HG02571 (cell line): ENCODE data around the gene ABTB2.
"Not testable (repeated sequence)": the region's sequence is repeated elsewhere in the genome, so short reads cannot be mapped to it uniquely, and the experiment has no call there.

Experiments used
- ATAC-seq: cut with Tn5 transposase; IDR thresholded peaks from one replicate; pipeline ENCODE4 v1.9.1; 2021; ENCODE audit warnings: mild to moderate bottlenecking, moderate library complexity; ENCODE audit not compliant: unreplicated experiment

Gene ABTB2

DNA sequence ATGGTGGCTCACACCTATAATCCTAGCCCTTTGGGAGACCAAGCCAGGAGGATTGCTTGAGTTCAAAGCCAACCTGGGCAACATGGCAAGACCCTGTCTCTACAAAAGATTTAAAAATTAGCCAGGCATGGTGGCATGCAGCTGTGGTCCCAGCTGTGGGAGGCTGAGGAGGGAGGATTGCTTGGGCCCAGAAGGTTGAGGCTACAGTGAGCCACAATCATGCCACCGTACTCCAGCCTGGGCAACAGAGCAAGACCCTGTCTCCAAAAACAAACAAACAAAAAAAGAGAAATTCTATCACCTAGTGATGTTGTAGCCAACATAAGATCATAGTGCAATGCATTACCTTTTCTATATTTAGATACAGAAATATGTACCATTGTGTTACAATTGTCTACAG is 138.5 kb downstream of the ABTB2 start:
- no peak for ATAC-seq

GRCh38 chr11:34218756-34219155 is 139.1 kb downstream of the ABTB2 start:
- not testable (repeated sequence) for ATAC-seq

DNA sequence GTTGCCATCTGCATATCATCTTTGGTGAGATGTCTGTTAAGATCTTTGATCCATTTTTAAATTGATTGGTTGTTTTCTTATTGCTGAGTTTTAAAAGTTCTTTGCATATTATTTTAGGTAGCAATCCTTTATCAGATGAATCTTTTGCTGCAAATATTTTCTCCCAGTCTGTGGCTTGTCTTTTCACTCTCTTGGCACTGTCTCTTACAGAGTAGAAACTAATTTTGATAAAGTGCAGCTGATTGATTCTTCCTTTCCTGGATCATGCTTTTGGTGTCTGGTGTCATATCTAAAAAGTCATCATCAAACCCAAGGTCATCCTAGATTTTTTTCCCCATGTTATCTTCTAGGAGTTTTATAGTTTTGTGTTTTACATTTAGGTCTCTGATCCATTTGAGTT is 139.7 kb downstream of the ABTB2 start:
- ATAC-seq, result no peak

- ATAC-seq, result no peak
Measured at GRCh38 chr11:34216706-34217105, 141.1 kb downstream of the ABTB2 start.

DNA sequence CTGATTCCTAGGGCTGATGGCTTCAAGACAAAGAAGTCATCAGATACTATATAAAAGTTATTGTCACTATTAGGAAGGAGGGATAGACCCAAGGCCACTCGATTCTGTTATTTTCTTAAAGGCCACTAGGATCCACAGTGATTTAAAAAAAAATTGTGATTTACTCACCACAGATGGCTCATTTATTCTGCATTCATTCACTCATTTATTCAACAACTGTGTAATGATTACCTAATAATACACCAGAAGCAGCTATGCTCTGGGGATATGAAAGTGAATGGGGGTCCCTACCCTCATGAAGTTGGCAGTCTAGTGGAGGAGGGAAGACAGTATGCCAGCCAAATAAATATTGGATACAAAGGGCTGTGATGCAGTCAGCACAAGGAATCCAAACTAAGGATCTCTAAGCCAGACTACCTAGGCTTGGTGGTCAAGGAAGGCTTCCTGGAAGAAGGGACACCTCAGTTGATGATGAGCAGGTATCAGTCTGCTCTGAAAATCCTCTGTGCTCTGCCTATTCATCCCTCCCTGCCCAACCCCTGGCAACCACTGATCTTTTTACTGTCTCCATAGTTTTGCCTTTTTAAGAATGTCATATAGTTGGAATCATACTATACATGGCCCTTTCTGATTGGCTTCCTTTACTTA is 141.9 kb downstream of the ABTB2 start:
- ATAC-seq, result no peak

DNA sequence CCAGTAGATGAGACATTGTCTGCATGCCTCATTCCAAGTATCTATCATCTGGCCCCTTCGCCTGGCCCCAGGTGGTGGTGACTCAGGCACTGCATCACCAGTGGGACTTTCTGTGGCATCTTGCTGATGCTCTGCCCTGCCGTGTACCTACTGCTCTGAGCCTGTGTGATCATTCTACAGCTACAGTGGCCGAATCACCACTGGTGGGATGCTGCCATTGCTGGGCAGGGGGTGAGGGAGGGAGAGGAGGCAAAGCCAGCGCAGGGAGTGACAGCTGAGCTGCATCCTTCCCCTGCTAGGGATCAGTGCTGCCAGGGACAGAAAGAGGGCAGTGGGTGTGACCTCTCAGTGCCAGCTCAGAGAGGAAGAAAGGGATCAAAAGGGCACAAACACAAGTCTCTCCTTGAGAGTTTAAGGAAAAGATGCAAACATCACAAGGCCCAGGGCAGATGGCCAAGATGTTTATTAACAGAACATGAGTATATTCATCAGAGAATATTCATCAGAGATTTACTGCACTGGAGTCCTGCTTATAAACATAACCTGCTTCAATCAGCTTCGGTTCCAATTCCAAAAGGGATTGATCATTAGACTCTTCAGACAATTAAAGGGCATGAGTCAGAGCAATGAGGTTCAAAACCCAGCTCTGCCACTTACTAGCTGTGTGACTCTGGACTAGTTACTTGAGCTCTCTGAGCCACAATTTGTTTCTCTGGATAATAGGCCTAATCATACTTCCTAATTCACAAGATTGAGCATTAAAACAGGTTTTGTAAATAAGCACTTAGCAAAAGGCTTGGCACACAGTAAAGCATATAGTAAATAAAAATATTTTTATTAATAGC is 142.6 kb downstream of the ABTB2 start:
- no peak for ATAC-seq

DNA sequence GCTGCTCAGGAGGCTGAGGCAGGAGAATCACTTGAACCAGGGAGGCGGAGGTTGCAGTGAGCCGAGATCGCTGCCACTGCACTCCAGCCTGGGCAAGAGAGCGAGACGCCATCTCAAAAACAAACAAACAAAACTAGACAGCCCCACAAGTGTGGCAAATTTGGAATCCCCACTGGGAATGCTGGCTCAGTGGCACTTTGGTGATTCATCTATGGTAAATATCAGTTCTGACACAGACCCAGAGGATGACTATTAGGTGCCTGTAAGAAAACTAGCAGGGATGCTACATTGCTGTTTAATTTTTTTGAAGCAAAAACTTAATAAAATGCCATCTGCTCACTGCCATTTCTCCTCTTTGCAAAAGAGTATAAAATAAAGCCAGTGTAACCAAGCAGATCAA is 144.4 kb downstream of the ABTB2 start:
- no peak for ATAC-seq

- no peak for ATAC-seq
Measured at GRCh38 chr11:34212566-34212965, 145.2 kb downstream of the ABTB2 start.

DNA sequence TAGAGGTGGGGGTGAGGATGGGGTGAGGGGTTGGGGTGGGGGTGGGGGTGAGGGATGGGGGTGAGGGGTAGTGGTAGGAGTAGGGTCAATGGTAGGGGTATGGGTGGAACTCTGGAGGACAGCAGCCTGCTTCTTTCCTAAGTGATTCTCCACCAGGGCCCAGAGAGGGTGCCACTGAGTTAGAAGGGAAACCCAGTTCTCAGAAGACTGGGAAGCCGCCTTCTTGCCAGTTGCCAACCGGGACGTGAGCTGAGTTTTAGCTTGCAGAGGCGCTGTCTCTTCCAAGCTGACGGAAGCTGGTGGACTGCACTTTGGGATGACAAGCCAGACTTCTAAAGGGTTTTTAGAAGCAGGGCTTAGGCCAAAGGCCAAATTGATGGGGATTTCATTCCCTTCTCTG is 148.0 kb downstream of the ABTB2 start:
- no peak for ATAC-seq

- ATAC-seq, result no peak
Measured at GRCh38 chr11:34208266-34209135, 149.3 kb downstream of the ABTB2 start.

DNA sequence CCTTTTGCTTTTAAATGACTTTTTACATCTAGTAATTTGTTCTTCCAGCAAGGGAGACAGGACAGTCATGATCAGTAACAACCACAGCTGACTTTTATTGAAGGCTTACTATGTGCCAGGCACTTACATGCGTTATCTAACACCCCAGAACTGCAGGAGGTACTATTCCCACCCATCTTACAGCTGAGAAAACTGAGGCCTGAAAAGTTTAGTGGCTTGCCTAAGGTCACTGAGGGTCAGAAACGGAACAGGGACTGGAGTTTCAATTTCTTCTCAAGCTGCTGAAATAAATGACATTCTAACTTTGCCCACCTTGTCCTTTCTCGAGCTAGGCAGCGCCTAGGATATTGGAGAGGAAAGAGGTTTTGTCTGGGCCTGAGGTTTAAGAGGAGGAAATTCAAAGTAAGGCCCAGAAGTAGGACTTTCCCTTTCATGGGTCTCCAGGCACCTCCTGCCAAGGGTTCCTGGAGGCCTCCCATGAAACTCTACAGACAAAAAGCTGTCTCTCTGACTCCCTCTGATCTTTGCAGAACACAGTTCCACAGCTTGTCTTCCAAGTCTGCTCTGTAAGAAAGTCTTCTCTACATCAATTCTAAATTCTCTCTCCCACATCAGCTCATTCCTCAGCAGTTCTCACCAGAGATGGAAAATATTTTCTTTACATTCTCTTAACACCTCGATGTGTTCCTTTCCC is 150.2 kb downstream of the ABTB2 start:
- ATAC-seq, result no peak

DNA sequence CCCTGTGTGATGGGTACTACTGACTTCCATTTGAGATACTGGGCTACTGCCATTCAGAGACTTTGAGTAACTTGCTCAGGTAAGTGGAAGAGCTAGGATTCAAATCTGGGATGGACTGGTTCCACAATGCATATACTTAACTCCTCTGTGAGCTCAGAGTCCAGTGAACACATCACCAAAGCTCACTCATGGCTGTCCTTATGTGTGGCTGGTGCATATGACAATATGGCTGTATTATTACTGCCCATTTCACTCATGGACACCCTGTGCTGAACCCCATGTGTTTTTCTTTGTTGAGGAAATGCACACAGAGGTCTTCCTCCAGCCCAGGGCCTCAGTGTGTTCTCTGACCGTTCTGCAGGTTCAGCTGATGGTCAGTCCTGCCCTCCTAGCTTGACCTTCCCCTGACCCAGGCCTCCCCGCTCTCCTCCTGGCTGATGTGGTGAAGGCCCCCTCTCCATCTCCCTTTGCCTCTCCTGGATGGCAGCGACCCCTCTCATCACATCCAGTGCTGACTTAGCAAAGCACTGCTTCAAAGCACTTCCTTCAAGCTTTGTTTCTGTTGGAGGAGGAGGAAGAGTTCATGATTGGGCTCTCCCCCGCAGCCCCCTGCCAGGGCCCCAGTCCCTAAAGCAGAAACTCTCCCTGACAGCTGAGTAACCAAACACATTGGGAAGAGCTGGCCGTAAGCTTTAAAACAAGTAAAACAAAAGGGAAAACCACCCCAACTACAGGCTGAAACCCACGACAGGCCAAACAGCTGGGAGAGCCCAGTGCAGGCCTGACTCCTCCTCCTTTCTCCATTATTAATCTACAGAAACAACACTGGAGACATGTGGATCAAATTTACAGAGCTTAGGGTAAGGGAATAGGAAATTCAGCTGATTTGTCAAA is 151.2 kb downstream of the ABTB2 start:
- ATAC-seq, result no peak

GRCh38 chr11:34205326-34206035 is 152.3 kb downstream of the ABTB2 start:
- no peak for ATAC-seq

GRCh38 chr11:34204396-34205279 is 153.2 kb downstream of the ABTB2 start:
- no peak for ATAC-seq

GRCh38 chr11:34203377-34203871 is 154.4 kb downstream of the ABTB2 start:
- ATAC-seq, result no peak

GRCh38 chr11:34201129-34201528 is 156.7 kb downstream of the ABTB2 start:
- no peak for ATAC-seq

DNA sequence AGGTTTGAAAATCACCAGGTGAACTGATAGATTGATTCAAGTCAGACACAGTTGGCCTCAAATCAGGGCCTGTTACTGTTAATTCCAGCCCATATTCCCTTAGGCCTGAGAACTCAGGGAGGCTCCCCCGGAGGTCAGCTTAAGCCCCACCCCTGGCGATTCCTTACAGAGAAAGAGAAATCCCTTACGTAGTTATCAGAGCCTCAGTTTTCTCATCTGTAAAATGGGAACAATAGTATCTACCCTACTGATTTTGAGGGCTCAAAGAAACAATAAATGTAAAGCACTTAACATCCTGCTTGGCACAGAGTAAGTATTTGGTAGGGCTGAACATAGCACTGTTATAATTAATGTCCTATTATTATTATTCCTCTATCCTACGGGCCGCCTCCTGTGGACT is 158.3 kb downstream of the ABTB2 start:
- ATAC-seq, result no peak

- no peak for ATAC-seq
Measured at GRCh38 chr11:34198523-34198922, 159.3 kb downstream of the ABTB2 start.
